Left renal cortex interstitium (tissue), 4 donors: ENCODE data around the gene MPND. TPM values are rescaled to one million over a fixed set of nuclear protein-coding genes. Genes with fewer than 3 reads are reported as not detected.

Source experiments
- DNase-seq, 4 donors: peaks; one replicate each; pipeline ENCODE4 v3.0.0-alpha.2; 2013; ENCODE audit warnings: low read depth in 4 of 4, low spot score in 2 of 4, missing footprints in 1 of 4
- polyA plus RNA-seq, 4 donors: library from polyadenylated mRNA; unstranded; fragments of 120-200 nt; gene quantifications; one replicate each; pipeline ENCODE4 v1.2.1, GENCODE V29; 2013; ENCODE audit not compliant: insufficient read length in 4 of 4

The MPND gene
- polyA plus RNA-seq, 4 donors = 21.8 to 36.6 (median 28.9) TPM

DNA sequence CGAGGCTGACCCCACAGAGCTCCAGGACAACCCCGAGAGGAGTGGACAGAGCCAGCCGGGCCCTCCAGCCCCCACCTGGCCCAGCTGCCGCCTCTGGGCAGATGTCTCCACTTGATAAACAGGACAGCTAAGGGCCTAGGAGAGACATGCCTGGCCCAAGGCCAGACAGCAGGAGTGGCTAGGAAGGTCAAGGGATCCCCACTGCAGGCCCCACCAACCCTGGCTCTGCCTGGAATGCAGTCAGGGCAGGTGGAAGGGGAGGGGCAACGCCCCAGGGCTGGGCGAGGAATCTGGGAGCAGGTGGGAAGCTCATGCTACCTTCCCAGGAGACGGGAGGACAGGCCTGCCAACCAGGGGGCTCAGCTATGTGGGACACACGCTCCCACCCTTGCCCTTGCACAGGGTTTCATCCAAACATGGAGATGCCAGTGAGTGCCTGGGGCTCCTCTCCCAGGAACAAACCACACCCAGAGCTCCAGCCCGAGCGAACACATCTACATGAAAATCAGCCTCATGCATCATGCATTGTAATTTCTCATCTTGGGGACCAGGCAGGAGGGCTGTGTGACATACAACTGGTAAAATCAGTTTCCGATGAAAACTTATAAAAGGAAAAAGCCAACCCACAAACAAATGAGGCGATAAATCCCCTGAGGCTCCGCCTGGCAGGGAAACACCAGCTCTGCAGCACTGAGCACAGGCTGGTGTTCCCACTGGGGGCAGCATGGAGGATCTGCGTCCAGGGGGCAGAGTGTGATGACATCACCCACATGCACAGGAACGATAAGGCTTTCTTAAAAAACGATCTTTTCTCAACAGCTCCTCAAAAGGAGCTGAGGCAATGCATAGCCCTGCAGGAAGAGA lies 32.0 kb downstream of the MPND start:
- DNase-seq = no peak

DNA sequence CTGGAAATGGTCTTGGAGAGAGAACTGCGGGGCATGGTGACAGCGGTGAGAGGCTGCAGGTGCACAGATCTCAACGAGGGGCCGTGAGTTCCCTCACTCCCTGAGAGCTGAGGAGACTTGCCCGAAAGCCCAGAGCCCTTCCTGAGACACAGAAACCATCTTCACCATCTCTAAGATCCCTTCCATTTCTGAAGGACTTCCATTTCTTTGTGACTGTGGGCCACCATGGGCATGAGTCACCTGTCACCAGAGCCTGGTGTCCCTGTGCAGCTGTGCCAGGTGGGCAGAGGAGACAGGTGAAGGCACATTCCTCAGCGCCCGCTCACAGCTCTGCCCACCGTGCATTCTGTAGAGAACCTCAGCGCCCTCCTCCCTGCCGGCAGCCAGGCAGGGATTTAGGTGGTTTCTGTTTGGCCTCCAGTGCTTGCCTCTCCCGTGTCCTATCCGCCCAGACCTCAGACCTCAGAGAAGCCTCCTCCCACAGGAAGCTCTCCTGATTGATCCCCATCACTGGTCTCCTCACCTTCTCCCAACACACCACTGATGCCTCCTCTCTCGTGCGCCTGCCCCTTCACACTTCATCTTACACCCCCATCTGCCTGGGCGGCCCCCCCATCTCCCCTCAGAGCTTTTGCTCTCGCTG lies 32.8 kb downstream of the MPND start:
- DNase-seq = no peak

DNA sequence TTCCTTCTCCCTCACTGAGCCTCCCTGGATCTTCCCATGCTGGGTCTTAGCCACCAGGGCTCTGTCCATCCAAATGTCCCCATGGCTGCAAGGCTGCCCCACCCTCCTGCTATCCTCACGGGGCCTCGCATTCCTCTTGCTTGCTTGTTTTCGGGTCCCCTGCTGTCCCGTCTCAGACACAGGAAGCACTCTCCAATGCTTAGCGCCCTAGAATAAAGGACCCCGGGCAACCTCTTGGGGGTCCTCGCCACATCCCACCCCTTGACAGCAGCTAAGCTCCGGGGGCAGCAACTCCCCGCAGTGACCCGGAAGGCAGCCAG lies 33.3 kb downstream of the MPND start:
- DNase-seq = no peak

DNA sequence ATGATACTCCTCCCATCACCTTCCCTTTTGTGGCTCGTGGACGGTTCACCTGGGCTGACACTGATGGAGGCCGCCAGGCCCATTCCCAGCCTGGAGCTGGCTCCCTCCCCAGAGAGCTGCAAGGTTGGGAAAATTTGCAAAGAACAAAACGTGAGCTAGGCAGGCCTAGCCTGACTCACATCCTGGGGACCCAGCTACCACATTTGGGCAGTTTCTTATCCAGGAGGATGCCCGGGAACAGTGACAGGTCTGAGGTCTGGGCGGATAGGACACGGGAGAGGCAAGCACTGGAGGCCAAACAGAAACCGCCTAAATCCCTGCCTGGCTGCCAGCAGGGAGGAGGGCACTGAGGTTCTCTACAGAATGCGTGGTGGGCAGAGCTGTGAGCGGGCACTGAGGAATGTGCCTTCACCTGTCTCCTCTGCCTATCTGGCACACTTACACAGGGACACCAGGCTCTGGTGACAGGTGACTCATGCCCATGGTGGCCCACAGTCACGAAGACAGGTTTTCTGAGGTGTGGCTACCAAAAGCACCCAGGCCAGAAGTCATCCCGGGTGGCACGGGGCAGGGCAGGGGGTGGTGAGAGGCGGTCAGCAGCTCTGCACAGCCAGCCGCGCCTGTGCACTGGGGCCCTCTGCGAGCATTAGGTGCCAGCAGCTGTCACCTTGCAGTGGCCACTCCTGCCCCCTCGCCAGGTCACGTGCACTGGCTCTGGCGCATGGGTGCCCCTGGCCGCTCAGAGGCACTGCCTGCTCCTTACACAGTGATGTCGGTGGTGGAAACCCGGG lies 33.8 kb downstream of the MPND start:
- no peak for DNase-seq

DNA sequence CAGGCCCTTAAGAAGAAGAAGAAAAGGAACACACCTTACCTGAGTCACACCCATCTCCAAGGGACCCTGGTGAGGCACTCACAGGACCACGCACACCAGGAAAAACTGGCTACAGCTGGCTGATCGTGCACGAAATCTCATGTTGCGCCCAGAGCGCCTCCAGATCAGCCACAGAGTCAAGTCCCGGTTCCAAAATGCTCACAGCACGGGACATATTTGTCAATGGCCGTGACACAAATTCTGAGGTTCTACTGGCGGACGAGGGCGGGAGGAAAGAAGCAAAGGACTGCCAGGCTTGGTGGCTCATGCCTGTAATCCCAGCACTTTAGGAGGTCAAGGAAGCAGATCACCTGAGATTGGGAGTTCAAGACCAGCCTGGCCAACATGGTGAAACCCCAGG lies 35.5 kb downstream of the MPND start:
- DNase-seq = no peak

DNA sequence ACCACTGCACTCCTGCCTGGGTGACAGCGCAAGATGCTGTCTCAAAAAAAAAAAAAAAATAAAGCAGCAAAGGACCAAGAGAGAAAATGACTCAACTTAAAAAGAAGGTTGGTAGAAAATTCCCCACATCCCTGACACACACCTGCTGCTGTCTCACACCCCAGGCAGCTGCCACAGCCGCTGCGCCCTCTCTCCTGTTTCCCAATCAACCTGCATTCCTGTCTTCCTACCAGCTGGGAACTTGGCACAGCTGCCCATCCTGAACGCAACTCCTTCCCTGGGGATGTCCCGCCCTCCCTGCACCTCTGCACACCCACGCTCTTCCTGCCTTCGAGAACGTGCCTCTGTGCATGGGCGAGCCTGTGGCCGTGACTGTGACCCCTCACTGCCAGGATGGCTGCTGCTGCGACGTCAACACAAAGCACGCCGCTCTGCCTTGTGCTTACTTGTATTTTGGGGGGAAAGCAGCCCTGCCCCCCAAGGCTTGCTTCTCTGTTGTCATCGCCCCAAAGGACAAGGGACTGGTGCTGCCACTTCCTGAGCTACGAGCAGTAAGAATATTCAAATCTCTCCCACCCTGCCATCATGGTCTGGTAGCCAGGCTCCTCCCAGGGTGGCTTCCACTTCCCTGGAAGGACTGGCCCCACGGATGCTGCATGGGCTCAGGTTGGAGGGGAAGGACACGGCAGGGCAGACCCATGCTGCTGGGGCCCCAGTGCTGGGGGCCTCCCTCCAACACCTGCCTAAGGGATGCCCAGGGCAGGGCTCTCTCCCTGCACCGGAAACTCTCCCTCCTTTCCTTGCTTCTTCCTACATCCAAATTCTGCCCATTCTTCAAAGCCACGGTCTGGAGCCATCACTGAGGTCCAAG lies 36.3 kb downstream of the MPND start:
- no peak for DNase-seq

DNA sequence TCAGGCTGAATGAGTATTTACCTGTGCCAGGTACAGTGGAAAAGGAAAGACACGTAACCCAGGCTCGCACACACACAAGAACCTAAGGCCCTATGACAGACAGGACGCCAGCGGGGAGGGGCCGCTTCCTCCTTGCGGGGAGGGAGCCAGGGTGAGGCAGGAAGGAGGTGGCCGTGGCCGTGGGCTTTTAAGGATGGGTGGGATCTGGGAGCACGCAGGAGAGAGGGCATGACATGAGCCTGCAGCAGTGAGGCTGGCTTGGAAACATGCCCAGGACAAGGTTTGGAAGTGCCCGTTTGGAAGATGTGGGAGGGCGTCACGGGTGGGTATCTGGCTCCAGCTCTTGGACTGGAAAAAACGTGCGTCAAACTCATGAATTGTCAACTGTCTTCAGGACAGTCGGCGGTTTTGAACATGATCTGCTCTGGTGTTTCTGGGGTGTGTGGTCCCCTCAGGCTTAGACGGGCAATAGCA lies 36.9 kb downstream of the MPND start:
- no peak for DNase-seq

DNA sequence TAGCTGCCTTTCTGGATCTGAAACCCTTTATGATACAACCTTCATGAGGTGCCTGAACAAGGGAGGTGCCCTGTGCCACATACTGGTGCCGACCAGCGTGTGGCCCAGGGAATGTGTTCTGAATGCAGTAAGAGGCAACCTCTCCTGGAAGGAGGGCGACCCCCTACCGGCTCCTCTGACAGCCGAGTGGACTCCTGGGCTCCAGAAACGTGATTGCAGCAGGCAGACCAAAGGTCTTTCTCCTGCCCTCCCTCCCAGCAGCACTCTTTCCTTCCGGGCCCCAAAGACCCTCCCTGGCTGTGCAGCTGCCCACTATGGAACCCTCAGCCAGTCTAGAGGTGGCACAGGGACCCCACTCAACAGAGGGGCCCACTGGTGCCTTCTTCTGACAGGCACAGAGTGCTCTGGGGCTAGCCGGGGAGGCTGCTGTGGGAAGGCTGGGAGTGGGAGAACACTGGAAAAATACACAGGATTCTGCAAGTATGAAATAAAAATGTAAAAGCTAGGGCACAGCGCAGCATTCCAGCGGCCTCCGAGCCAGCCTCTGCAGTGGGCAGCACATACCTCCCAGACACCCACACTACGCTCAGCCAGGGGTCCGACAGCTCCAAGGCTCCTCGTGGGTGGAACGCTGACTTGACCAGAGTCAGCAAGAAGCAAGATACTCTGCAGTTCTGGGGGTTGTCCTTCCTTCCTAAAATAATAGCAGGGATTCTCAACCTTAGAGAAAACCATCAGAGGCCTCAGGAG lies 42.1 kb downstream of the MPND start:
- no peak for DNase-seq

DNA sequence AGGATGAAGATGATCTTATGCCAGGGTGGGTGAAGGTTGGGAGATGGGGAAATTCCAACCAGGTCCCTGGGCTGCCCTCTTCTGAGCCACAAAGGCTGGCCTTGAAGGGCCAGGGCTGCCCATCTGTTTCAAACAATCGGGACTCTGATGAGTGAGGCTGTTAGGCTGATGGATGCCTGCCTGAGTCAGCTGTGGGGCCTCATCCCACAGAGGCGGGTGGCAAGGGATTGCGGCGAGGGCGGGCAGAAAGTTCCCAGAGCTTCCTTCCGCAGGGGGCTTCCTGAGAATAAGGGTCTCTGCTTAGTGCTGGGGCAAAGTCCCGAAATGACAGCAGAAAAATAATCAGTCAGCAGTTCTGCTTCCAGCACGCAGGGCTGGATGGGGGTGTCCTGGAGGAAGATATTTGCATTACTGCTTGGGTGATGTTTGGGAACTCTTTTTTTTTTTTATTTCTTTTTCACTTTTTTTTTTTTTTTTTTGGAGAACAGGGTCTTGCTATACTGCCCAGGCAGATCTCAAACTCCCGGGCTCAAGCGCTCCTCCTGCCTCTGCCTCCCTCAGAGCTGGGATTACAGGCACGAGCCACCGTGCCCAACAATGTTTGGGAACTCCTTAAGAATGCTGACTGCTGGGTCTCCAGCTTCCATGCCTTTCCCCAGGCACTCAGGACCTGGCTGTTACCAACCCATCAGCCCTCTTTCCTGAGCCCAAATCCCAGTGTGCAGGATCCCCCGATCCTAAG lies 42.9 kb downstream of the MPND start:
- no peak for DNase-seq

DNA sequence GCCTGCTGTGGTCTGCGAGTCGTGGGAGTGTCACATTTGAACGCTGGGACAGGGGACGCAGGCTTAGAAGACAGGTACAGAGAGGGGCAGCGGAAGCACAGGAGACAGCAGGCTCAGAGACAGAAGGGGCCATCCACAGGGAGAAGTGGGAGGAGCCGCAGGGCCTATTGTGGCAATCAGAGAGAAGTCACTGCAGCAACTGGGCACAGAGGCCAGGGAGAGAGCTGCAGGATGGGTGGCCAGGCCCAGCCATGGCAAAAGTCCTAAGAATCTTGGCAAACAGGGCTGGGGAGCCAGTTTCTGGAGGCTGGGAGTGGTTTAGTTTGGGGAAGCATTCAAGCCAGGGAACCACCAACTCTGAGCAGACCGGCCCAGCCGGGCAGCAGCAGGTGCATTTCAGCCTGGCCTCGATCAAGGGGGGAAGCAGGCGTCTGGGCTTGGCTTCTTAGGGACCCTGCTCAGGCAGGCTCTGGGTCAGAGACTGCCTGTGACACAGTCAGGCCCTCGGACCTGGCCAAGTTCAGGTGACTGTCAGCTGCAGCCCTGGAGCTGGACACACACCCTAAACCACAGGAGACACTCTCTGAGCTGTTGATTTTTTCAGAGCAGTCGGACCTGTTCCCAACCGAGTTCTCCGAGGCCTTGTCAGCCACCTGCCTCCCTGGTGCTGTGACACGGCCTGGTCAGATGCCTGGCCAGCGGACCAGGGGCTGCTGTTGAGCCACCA lies 45.1 kb downstream of the MPND start:
- no peak for DNase-seq

DNA sequence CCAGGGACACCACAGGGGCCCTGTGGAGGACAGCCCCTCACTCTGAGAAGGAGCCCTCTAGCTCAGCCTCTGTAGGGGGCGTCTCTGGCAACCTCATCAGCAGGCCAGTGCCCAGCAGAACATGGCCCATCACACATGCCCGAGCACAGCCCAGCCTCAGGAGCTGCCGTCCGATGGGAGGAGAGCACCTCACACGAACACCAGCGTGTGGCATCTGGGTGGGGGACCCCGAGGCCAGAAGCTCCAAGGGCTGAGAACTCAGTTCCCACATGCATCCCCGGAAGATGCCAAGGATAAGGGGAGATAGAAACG lies 45.7 kb downstream of the MPND start:
- DNase-seq = no peak

DNA sequence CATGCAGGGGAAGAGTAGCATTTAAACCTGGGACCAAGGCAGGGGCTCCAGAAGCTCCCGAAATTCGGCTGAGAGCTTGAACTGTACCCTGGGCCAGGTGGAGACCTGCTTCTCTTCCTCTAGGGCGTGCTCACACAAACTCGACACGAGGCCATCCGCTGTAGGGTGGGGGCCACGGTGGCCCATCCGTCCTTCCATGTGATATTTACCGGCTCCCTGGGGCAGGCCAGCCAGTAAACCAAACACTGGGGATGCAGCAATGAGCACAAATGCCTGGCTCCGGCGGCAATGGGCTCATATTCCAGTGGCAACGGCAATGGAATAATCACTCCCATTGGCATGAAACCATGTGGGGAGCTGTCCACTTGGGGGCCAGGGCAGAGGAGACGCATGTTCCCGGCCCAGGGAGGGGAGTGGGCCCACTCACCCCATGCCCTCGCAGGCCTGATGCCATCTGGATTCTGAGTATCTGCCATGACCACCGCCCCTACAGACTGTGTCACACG lies 46.2 kb downstream of the MPND start:
- DNase-seq = no peak

DNA sequence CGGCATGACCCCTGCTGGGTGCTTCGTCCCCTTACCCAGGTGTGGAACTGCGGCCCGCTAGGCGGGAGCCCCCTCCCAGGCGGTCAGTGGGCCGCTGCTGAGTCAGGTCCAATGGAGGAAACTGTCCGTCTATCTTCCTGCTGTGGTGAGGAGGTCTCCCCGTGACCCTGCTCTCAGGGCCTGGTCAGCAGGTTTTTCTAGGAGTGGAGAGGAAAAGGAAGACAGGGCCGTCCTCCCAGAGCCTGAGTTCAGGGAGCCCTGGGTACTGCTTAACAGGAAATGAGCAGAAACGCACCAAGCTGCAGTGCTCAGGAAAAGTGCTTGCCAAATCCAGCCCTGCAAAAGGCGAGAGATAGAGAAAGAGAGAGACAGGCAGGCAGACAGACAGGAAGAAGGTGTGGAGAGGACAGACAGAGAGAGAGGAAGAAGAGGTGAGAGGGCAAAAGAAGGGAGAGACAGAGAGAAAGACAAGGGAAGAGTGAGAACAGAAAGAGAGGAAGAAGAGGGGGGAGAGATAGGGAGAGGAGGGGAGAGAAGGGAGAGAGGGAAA lies 46.7 kb downstream of the MPND start:
- no peak for DNase-seq

DNA sequence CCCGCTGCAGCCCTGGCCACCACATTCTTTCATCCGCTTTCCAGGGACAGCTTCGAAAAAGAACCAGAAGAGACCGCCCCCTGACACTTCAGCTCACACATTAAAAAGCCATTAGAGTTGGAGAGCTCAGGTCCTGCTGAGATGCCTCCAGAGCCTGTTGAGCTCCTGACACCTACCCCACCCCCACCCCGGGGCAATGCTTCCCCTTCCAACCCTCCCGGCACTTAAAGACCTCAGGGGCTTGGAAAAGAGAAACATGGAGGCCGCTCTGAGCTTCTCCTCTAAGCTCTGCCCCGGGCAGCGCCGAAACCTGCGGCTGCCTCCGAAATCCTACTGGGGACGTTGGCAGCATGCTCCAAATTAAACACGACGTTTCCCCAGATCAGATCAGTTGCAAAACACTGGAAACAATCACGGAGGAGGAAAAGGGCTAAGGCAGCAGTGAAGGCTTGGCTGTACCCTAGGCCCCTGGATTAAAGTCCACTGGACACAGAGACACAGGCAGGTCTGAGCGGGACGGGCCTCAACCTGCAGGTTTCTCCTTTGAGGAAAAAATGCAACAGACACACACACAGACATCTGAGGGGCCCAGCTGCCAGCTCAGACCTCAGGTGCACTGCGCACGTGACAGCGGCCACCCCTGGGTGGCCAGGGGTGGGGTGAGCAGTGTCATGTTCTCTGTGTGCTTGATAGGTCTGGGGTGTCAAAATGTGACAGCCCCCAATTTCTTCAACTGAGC lies 47.4 kb downstream of the MPND start:
- no peak for DNase-seq

DNA sequence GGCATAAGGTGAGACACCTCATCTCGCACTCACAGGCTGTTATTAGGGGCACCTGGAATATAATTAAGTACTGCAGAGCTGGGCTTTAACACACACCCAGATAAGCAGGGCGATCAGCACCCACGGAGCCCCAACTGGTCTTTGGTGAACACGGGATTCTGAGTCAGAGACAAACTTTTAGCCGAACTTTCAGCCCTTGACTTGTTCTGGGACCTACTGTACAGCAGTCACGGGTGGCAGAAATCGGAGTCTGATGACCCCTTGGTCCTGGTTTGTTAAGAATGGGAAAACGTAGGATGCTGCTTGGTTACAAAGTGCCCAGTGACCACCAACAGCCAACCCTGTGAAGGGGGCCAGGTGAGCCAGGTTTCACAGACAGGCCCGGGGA lies 47.9 kb downstream of the MPND start:
- no peak for DNase-seq

DNA sequence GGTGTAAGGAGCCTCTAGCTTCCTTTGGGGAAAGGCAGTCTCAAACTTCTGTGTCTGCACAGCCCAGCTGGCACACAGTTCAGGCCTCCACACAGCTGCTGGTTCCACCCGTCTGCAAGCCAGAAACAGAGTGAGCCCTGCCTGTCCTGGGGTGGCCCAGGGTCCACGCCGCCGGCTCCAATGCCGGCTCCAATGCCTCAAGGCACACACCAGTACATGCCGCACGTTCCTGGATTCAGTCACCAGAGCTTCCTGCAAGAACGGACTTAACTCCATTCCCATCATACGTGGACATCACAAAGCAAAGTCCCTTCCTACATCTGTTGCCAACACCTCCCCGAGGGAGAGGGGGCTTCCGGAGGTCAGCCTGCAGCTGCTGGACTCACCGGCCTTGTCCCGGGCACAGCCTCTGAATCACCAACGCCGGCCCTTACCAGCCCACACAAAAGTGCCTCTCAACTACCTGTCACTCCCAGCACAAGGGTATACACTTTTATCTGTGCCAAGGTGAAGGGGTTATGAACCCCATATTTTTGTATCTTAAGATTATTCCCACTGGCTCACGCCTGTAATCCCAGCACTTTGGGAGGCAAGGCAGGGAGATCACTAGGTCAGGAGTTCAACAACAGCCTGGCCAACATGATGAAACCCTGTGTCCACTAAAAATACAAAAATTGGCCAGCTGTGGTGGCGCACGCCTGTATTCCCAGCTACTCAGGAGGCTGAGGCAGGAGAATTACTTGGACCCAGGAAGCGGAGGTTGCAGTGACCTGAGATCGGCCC lies 48.5 kb downstream of the MPND start:
- DNase-seq = no peak
